HG02759 (cell line): ENCODE measurements around the gene PTTG1IP2.

Experiments
- ATAC-seq: cut with Tn5 transposase; IDR thresholded peaks from one replicate; pipeline ENCODE4 v1.9.1; 2021; ENCODE audit warnings: mild to moderate bottlenecking, moderate library complexity; ENCODE audit not compliant: unreplicated experiment

The PTTG1IP2 gene

GRCh38 chr7:90552521-90552920, 83.1 kb downstream of the PTTG1IP2 start:
- no peak for ATAC-seq

- no peak for ATAC-seq
Measured at GRCh38 chr7:90560730-90561129, 91.3 kb downstream of the PTTG1IP2 start.
